ENCODE results near the gene CTBP2.

DNA sequence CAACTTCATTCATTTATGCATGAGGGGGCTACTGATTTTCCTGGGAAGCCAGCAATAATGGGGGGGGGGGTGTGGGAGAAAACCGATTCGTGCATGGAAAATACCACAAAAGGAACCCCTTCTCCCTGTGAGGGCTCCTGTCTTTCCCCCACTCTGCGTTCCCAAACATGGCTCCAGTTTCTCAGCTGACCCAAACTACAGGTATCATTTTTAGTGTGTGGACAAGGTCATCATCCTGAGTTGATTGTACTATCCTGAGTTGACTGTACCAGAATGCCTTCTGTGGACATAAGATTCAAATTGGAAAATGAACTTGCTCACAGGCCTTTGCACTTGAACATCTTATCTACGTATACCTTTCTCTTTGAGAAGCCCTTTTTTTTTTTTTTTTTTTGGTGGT is 168.5 kb downstream of the CTBP2 start:
- TF ChIP-seq, protein P1, sequence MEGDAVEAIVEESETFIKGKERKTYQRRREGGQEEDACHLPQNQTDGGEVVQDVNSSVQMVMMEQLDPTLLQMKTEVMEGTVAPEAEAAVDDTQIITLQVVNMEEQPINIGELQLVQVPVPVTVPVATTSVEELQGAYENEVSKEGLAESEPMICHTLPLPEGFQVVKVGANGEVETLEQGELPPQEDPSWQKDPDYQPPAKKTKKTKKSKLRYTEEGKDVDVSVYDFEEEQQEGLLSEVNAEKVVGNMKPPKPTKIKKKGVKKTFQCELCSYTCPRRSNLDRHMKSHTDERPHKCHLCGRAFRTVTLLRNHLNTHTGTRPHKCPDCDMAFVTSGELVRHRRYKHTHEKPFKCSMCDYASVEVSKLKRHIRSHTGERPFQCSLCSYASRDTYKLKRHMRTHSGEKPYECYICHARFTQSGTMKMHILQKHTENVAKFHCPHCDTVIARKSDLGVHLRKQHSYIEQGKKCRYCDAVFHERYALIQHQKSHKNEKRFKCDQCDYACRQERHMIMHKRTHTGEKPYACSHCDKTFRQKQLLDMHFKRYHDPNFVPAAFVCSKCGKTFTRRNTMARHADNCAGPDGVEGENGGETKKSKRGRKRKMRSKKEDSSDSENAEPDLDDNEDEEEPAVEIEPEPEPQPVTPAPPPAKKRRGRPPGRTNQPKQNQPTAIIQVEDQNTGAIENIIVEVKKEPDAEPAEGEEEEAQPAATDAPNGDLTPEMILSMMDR (optimal IDR thresholded peaks at IDR 0.05 in 1 of 3, IDR thresholded peaks at IDR 0.05 in 1 of 3, conservative IDR thresholded peaks at IDR 0.05 in 1 of 3; ENCODE audit: extremely low read depth in 1 of 3, insufficient read depth in 2 of 3, low read length in 3 of 3), result no peak
- no peak for TF ChIP-seq EZH2 (IDR thresholded peaks at IDR 0.05; ENCODE audit: low read length)

Measured in keratinocyte (primary cell).